Measurements from ENCODE around the gene ETFA.

Gene ETFA

GRCh38 chr15:76203346-76204108, 107.7 kb downstream of the ETFA start:
- Histone ChIP-seq H3K9ac (ENCODE audit: low read length) (no peak overlapping the region), H3K4me3 (ENCODE audit: low read length) (no peak overlapping the region), H3K36me3 (replicated peaks; ENCODE audit: low read depth, low read length) (peaks cover 8% of the 10 kb centered on the region), H3K4me2 (ENCODE audit: low read length) (no peak overlapping the region), H3K9me3 (ENCODE audit: insufficient read depth, low read length) (no peaks in the 10 kb centered on the region), H3K4me1 (ENCODE audit: low read length) (no peaks in the 10 kb centered on the region), H3K27ac (ENCODE audit: low read length) (no peak overlapping the region), H4K20me1 (ENCODE audit: insufficient read depth, low read length) (no peaks in the 10 kb centered on the region), H3K79me2 (ENCODE audit: low read length) (no peaks in the 10 kb centered on the region), H2AFZ (ENCODE audit: low read depth, low read length) (no peak overlapping the region), H3K27me3 (ENCODE audit: low read depth, low read length) (no peaks in the 10 kb centered on the region)
- no peak for TF ChIP-seq EZH2phosphoT487 (IDR thresholded peaks at IDR 0.05; ENCODE audit: low read depth)
- no peak for TF ChIP-seq CTCF (IDR thresholded peaks at IDR 0.05; ENCODE audit: low read depth, low read length)

GRCh38 chr15:76201536-76202255, 109.6 kb downstream of the ETFA start:
- H4K20me1 ChIP-seq (ENCODE audit: insufficient read depth, low read length), result no peaks in the 10 kb centered on the region
- H3K27me3 ChIP-seq (ENCODE audit: low read depth, low read length), result no peaks in the 10 kb centered on the region
- H3K27ac ChIP-seq (ENCODE audit: low read length), result no peak overlapping the region
- no peaks in the 10 kb centered on the region for H3K4me1 ChIP-seq (ENCODE audit: low read length)
- H3K9ac ChIP-seq (ENCODE audit: low read length), result no peak overlapping the region
- H3K79me2 ChIP-seq (ENCODE audit: low read length), result no peaks in the 10 kb centered on the region
- H3K4me3 ChIP-seq (ENCODE audit: low read length), result no peak overlapping the region
- H3K36me3 ChIP-seq (replicated peaks; ENCODE audit: low read depth, low read length), result peaks cover 8% of the 10 kb centered on the region
- H3K4me2 ChIP-seq (ENCODE audit: low read length), result no peak overlapping the region
- TF ChIP-seq EZH2phosphoT487 (IDR thresholded peaks at IDR 0.05; ENCODE audit: low read depth), result no peak
- TF ChIP-seq CTCF (IDR thresholded peaks at IDR 0.05; ENCODE audit: low read depth, low read length), result no peak
- H2AFZ ChIP-seq (ENCODE audit: low read depth, low read length), result no peak overlapping the region
- no peaks in the 10 kb centered on the region for H3K9me3 ChIP-seq (ENCODE audit: insufficient read depth, low read length)

DNA sequence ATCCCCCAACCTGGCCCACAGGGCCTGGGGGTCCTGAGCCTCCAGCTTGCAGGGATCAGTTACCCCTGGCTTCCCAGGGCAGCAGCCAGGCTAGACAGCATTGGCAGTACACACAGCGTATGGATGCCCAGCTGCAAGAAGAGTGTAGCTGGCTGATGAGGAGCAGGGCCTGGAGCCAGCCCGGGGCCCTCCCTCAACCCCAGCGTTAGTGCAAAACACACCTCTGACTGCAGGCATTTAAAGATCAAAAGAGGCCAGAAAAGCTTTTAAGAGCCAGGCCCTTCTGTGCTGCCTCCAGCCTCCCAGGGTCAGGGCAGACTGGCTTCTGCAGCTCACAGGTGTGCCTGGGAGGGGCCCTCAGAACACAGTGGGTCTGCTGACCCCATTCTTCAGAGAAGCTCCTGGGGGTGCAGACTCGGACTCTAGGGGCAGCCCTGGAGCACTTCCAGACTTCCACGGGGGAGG, 110.6 kb downstream of the ETFA start:
- Histone ChIP-seq H3K4me3 (ENCODE audit: low read length) (no peak overlapping the region), H3K4me1 (ENCODE audit: low read length) (no peaks in the 10 kb centered on the region), H3K27ac (ENCODE audit: low read length) (no peak overlapping the region), H3K27me3 (ENCODE audit: low read depth, low read length) (no peaks in the 10 kb centered on the region), H3K79me2 (ENCODE audit: low read length) (no peaks in the 10 kb centered on the region), H3K36me3 (replicated peaks; ENCODE audit: low read depth, low read length) (no peaks in the 10 kb centered on the region), H3K9me3 (ENCODE audit: insufficient read depth, low read length) (no peaks in the 10 kb centered on the region), H4K20me1 (ENCODE audit: insufficient read depth, low read length) (no peaks in the 10 kb centered on the region), H3K9ac (ENCODE audit: low read length) (no peak overlapping the region), H2AFZ (ENCODE audit: low read depth, low read length) (no peak overlapping the region), H3K4me2 (ENCODE audit: low read length) (no peak overlapping the region)
- TF ChIP-seq EZH2phosphoT487 (IDR thresholded peaks at IDR 0.05; ENCODE audit: low read depth) (no peak), CTCF (IDR thresholded peaks at IDR 0.05; ENCODE audit: low read depth, low read length) (no peak)

GRCh38 chr15:76200083-76200465, 111.2 kb downstream of the ETFA start:
- Histone ChIP-seq H3K79me2 (ENCODE audit: low read length) (no peaks in the 10 kb centered on the region), H3K4me1 (ENCODE audit: low read length) (no peaks in the 10 kb centered on the region), H3K27me3 (ENCODE audit: low read depth, low read length) (no peaks in the 10 kb centered on the region), H3K9ac (ENCODE audit: low read length) (no peak overlapping the region), H3K9me3 (ENCODE audit: insufficient read depth, low read length) (no peaks in the 10 kb centered on the region), H3K27ac (ENCODE audit: low read length) (no peak overlapping the region), H2AFZ (ENCODE audit: low read depth, low read length) (no peak overlapping the region), H3K4me2 (ENCODE audit: low read length) (no peak overlapping the region), H3K4me3 (ENCODE audit: low read length) (no peak overlapping the region), H4K20me1 (ENCODE audit: insufficient read depth, low read length) (no peaks in the 10 kb centered on the region), H3K36me3 (replicated peaks; ENCODE audit: low read depth, low read length) (no peaks in the 10 kb centered on the region)
- no peak for TF ChIP-seq EZH2phosphoT487 (IDR thresholded peaks at IDR 0.05; ENCODE audit: low read depth)
- TF ChIP-seq CTCF (IDR thresholded peaks at IDR 0.05; ENCODE audit: low read depth, low read length), result no peak
